PC-3 (cell line): Measurements from ENCODE around the gene HECTD1.

ENCODE experiments used
- CTCF ChIP-seq: fragments of 300-600 bp; sonication (generic); conservative IDR thresholded peaks from 2 replicates; pipeline ENCODE4 v1.5.1; 2017; ENCODE audit warnings: antibody characterized with exemption, low read depth, mild to moderate bottlenecking, low read length
- EZH2 ChIP-seq: fragments of 300-600 bp; sonication (generic); IDR thresholded peaks from one replicate; pipeline ENCODE4 v1.6.1; 2017; ENCODE audit warnings: antibody characterized with exemption, mild to moderate bottlenecking, low read length; ENCODE audit not compliant: unreplicated experiment
- EZH2phosphoT487 ChIP-seq: fragments of 300-600 bp; sonication (generic); IDR thresholded peaks from 2 replicates; pipeline ENCODE4 v1.6.1; 2018; ENCODE audit warnings: mild to moderate bottlenecking, antibody characterized with exemption, low read length, borderline replicate concordance

- TF ChIP-seq CTCF (no peak), EZH2phosphoT487 (no peak), EZH2 (no peak)
Measured at GRCh38 chr14:31057701-31058364, 149.8 kb downstream of the HECTD1 start.
